GM12878 (cell line): ENCODE results near the gene C16orf74.

ENCODE experiments used
- KDM1A ChIP-seq: fragments of 200-600 bp; sonication (generic); IDR thresholded peaks from 2 replicates; pipeline ENCODE4 v1.6.1; 2016; ENCODE audit warnings: borderline replicate concordance
- NFYB ChIP-seq: IDR thresholded peaks from 2 replicates; pipeline ENCODE4 v1.6.1; 2011; ENCODE audit warnings: low read depth, mild to moderate bottlenecking, low read length, improper control_type of control experiment, moderate library complexity; ENCODE audit not compliant: insufficient read depth
- POLR2A ChIP-seq: IDR thresholded peaks from 2 replicates; pipeline ENCODE4 v1.6.1; 2011; ENCODE audit warnings: low read depth, mild to moderate bottlenecking, low read length
- POLR2AphosphoS5 ChIP-seq: IDR thresholded peaks from 2 replicates; pipeline ENCODE4 v1.6.1; 2011; ENCODE audit warnings: mild to moderate bottlenecking, low read length, inconsistent platforms
- RFX5 ChIP-seq: IDR thresholded peaks from 2 replicates; pipeline ENCODE4 v1.6.1; 2011; ENCODE audit warnings: low read depth, low read length, improper control_type of control experiment
- SP1 ChIP-seq: IDR thresholded peaks from one replicate; pipeline ENCODE4 v1.6.1; 2011; ENCODE audit warnings: low read depth, low read length
- TF ChIP-seq, protein P1 (sequence below): fragments of 450-650 bp; IDR thresholded peaks from 2 replicates; pipeline ENCODE4 v1.6.1; 2017; ENCODE audit warnings: mild to moderate bottlenecking
- TF ChIP-seq, protein P2 (sequence below), 3 experiments: IDR thresholded peaks in 2 of 3; conservative IDR thresholded peaks in 1 of 3; 2 replicates each; pipeline ENCODE4 v1.5.1; 2011; ENCODE audit warnings: low read depth in 3 of 3, low read length in 3 of 3, mild to moderate bottlenecking in 3 of 3, control low read depth in 2 of 3, moderate library complexity in 2 of 3, inconsistent platforms in 1 of 3, mixed read lengths in 1 of 3; ENCODE audit not compliant: control insufficient read depth in 2 of 3, insufficient read depth in 1 of 3; ENCODE audit errors: extremely low read depth in 1 of 3
- TF ChIP-seq, protein P3 (sequence below): IDR thresholded peaks from 2 replicates; pipeline ENCODE4 v1.6.1; 2012; ENCODE audit warnings: low read depth, low read length, improper control_type of control experiment

DNA sequence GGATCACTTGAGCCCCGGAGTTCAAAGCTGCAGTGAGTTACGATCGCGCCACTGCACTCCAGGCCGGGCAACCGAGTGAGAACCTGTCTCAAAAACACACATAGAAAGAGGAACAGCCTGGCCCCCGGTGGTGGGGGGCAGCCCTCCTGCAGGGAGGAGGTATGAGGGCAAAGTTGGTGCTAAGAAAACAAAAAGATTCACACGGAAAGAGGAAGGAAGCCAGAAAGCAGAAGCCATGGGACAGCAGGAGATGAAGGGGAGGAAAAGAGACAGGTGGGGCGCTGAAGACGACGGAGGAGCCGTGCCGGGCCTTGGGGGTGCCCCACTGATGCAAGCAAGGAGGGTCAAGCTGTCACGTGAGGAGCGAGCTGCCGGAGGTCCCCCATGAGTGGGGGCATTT is 8.2 kb upstream of the C16orf74 start:
- no peak for TF ChIP-seq POLR2A
- TF ChIP-seq, protein P1, sequence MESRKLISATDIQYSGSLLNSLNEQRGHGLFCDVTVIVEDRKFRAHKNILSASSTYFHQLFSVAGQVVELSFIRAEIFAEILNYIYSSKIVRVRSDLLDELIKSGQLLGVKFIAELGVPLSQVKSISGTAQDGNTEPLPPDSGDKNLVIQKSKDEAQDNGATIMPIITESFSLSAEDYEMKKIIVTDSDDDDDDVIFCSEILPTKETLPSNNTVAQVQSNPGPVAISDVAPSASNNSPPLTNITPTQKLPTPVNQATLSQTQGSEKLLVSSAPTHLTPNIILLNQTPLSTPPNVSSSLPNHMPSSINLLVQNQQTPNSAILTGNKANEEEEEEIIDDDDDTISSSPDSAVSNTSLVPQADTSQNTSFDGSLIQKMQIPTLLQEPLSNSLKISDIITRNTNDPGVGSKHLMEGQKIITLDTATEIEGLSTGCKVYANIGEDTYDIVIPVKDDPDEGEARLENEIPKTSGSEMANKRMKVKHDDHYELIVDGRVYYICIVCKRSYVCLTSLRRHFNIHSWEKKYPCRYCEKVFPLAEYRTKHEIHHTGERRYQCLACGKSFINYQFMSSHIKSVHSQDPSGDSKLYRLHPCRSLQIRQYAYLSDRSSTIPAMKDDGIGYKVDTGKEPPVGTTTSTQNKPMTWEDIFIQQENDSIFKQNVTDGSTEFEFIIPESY, result no peak
- no peak for TF ChIP-seq RFX5
- TF ChIP-seq KDM1A, result no peak
- TF ChIP-seq, protein P2, sequence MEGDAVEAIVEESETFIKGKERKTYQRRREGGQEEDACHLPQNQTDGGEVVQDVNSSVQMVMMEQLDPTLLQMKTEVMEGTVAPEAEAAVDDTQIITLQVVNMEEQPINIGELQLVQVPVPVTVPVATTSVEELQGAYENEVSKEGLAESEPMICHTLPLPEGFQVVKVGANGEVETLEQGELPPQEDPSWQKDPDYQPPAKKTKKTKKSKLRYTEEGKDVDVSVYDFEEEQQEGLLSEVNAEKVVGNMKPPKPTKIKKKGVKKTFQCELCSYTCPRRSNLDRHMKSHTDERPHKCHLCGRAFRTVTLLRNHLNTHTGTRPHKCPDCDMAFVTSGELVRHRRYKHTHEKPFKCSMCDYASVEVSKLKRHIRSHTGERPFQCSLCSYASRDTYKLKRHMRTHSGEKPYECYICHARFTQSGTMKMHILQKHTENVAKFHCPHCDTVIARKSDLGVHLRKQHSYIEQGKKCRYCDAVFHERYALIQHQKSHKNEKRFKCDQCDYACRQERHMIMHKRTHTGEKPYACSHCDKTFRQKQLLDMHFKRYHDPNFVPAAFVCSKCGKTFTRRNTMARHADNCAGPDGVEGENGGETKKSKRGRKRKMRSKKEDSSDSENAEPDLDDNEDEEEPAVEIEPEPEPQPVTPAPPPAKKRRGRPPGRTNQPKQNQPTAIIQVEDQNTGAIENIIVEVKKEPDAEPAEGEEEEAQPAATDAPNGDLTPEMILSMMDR (IDR thresholded peaks at IDR 0.05 in 2 of 3, conservative IDR thresholded peaks at IDR 0.05 in 1 of 3; ENCODE audit: control insufficient read depth in 2 of 3, extremely low read depth in 1 of 3, insufficient read depth in 1 of 3, low read depth in 3 of 3, low read length in 3 of 3), result no peak
- TF ChIP-seq, protein P3, sequence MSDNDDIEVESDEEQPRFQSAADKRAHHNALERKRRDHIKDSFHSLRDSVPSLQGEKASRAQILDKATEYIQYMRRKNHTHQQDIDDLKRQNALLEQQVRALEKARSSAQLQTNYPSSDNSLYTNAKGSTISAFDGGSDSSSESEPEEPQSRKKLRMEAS, result no peak
- no peak for TF ChIP-seq NFYB
- no peak for TF ChIP-seq POLR2AphosphoS5
- no peak for TF ChIP-seq SP1
